HG03159 (cell line): ENCODE results near the gene NISCH.

Source experiments
- ATAC-seq: cut with Tn5 transposase; IDR thresholded peaks from one replicate; pipeline ENCODE4 v1.9.1; 2021; ENCODE audit warnings: mild to moderate bottlenecking, moderate library complexity; ENCODE audit not compliant: unreplicated experiment

The NISCH gene

DNA sequence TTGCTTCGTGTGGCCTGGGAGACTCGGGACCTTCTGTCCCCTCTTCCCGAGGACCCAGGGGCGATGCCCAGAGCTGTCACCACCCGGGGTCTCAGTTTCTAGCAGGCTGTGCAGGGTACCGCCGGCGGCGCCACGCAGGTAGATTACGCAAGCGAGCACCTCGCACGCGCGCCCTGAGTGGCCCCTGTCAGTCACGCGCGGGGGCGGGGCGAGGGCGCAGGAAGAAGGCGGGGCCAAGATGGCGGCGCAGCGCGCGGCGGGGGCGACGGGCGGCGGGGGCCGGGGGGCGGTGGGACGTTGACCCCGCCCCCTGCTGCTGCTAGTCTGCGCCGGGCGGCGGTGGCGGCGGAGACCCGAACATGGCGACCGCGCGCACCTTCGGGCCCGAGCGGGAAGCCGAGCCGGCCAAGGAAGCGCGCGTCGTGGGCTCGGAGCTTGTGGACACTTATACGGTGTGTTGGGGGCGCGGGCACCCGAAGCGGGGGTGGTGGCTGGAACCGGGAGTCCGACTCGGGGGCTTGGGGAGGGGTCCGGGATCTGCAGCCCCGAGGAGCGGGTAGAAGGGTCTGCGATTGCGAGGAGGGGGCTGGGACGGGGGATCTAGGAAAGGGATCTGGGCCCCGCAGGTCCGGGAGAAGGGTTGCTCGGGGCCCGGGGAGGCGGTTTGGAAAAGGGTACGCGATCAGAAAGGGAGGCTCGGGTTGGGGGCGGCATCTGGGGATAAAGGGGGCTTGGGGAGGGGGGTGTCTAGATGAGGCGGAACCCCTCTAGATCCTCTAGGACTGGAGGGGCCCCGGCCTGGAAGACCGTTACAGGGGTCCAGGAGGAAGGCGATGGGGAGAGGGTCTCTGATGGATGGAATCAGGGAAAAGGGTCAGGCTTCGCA lies at the start of gene NISCH:
TSS of gene NISCH (plus strand) at position 322 of the 886 bp plus-strand sequence. CDS start at position 360, 38 bp downstream.
- ATAC-seq: peak; percentile 76

DNA sequence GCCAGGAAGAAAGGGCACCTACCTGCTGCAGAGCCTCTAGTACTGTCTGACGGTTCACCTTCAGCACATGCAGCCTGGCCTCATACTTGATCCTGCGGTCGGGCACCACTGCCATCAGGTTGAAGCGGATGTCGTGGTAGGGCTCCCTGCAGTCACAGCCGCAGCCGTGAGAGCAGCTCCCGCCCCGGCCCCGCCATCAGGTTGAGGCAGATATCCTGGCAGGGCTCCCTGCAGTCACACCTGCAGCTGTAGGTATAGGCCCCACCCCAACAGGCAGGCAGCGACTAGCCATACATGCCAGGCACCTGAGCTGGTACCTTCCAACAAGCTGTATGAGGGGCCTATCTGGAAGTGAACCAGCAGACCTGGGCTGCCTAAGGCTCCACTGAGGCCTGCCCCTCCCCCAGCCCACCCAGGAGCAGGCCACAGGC lies 49.2 kb upstream of the NISCH start:
- ATAC-seq: no peak

DNA sequence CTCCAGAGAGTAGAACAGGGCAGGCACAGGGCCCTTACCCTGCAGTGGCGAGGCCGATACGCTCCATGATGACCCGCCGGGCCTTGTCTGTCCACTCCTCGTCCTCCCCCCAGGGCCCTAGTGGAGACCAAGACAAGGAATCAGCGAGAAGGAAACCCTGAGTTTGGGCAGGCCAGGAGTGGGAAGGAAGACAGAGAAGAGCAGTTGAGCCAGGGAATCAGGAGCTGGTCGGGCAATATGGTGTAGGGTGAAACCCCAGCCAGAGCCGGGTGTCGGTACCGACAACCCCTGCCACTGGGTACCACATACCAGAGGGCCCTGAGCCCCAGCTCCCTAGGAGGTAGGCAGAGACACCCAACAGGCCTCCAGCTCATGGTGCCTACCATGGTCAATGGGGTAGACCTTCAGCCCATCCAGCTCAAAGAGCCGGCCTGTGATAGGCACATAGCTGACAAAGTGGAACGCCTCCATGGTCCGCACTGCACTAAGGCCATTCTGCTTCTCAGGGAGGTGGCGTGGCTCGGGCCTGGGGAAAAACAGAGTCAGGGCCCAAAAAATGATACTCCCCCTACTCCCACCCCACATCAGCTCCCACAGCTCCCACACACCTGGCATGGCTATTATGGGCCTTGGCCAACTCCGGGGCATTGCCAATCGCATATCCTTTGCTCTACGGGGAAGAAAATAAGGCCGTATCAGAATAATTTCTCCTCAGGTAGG lies 48.5 kb upstream of the NISCH start:
- ATAC-seq: no peak

DNA sequence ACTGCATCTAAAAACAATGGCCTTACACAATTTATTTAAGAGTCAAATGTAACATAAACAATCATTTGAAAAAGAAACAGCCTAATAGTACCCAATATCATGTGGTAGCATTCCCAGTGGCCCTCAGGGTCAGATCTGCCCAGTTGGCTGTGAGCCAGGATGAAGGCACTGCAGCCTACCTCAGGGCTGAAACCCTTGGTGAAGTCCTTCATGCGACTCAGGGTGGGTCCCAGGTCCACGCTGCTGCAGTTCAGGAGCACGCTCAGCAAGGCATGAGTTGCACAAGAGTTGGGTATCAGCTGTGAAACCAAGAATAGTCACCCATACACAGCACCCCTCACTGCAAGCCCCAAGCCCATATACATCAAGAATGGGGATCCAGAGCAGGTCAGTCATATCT lies 47.6 kb upstream of the NISCH start:
- no peak for ATAC-seq

DNA sequence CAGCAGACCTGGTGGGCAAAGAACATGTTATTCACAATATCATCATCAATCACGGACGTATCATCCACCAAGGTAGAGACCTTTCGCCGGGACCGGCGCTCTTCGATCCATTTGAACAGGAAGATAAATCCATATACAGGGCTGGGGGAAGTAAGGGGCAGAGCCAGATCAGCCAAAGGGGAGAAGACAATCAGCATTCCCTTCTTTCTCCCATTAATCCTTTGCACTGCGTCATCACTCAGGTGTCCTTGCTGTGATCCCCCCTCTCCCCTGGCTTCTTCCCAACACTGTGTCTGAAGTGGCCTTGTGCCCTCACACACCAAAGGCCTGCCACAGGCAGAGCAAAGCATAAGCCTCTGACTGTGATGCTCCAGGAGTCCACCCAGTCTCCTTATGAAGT lies 46.9 kb upstream of the NISCH start:
- ATAC-seq: no peak

DNA sequence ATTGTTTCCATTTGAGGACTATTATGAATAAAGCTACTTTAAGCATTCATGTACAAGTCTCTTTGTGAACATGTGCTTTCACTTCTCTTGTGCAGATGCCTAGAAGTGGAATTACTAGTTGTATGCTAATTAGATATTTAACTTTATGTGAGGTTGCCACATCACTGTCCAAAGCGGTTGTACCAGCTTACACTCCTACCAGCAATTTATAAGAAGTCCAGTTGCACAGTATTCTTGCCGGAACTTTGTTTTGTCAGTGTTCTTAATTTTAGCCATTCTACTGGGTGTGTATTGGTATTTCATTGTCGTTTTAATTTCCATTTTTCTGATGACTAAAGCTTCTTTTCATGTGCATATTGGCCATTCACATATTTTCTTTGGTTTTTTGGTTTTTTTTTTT lies 39.6 kb upstream of the NISCH start:
- no peak for ATAC-seq

DNA sequence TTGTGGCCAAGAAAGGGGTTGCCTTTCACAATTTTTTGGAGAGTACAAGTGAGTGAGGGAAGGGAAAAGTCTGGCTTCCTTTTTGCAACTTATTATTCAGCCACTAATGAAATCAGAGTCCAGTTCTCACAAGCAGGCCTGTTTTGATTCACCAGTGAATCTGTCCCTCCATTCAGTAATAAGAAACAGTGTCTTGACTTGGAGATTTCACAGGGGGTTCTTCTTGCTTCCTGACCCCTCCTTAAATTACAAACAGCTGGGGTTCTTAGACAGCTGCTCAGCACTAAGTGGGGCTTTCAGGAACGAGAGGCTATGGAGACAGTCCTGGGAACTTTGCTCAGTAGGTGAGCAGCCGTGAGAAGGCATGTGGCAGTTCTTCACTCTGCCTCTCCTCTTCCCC lies 35.0 kb upstream of the NISCH start:
- ATAC-seq: no peak

DNA sequence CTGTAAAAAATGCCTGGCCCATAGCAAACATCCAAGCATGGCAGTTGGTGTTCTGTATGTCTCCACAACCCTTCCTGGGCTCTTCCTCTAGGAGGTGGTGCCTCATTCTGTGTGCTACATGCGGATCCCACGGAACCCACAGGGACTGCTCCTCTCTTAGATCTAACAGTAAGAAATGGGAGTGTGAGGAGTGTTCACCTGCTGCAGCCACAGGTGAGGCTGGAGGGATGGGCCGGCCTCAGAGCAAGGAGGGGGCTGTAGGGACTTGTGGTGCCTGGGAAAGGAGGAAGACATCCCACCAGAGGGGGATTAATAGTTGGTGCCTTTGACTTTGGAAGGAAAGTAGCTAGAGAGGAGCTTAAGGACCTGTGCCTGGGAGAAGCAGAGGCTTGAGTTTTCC lies 32.7 kb upstream of the NISCH start:
- no peak for ATAC-seq

DNA sequence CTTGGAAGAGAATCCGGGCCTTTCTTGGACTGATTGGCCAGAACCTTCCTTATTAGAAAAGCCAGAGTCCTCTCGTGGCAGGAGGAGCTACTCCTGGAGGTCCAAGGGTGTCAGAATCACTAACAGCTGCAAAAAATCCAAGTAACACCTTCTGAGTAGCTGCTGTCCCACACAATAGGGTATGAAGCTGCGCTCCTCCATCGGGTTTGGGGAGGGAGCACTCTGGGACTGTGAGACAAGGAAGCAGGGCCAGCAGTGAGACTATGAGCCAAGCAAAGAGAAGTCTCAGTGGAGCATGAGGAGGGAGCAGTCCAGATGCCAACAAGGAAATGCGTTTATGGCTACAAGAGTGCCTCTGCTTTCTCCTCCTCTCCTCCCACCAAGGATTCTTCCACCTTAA lies 32.2 kb upstream of the NISCH start:
- ATAC-seq: no peak

DNA sequence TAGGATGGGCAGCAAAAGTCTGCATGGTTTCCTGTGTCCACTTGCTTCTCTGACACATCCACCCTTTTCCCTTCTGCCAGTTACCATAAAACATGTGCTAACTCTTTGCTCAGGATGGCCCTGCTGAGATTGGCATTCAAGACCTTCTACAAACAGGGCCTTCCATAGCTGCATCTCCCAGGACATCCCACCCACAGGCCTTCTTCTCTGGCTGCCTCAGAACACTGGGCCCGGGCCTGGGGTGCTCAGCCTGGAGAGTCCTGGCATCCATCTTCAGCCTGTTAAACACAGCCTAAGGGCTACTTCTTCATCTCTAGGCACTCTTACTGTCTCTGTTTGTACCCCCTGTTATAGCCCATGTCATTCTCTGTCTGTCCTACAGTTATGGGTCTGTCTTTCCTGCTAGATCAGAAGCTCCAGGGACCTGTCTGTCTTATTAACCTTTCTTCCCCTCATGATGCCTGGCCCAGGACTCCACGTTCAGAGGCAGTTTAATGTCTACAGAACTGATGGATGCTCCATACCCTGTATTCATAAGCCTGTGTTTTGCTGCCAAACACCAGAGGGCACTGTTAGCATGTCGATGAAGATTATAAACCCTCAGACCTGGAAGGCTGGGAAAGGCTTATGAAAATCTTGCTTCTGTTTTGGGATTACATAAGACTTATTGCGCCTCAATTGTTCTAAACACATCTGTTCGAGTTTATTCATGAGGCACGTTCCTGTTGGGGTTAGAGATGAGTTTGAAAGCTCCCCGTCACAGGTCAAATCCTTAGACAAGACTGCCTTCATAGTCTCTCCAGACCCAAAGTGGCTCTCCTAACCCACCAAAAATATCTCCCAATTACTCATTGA lies 27.0 kb upstream of the NISCH start:
- no peak for ATAC-seq

DNA sequence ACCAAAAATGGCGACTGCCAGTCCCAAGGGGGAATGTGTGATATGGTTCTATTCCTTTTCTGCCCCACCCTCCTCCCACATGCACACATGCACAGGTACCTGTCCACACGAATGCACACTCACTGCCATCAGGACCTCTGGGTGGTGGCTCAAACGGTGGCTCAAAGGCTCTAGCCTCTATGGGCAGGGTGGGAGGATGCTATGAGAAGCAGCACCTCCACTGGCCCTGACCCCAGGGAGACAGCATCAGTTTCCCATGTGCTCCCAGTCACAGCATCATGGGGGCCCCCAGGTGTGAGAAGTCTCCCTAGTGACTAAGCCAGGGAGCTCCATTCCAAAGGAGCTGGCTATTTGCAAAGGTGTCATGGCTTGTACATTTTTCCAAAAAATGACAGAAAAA lies 26.4 kb upstream of the NISCH start:
- ATAC-seq: no peak

DNA sequence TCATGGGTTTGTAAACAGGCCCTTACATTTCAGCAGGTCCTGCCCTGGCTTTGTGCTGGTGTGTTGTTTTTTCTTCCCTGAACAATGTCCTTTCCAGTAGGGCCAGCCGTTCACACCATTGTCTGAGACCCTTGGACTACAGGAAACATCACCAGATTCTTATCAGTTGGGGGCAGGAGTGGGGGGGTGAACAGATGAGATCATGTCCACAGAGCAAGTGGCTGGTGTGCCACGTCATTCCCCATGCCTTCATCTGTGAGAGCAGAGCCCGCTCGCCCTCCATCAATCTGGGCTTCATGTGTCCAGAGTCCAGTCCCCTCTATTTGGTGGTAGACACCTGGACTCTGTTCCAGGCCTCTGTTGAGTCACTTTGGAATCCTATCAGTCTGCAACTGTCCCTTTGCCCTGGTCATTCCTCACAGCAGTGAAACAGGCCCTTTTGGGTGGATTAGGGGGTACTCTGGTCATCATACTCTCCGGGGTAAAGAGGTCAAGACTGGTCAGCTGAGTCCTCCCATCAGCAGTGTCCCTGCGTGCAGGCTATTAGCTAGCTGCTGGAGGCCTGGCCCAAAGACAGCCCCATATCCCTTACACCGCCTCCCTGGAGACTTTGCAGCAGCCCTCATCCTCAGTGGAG lies 25.5 kb upstream of the NISCH start:
- ATAC-seq: no peak

DNA sequence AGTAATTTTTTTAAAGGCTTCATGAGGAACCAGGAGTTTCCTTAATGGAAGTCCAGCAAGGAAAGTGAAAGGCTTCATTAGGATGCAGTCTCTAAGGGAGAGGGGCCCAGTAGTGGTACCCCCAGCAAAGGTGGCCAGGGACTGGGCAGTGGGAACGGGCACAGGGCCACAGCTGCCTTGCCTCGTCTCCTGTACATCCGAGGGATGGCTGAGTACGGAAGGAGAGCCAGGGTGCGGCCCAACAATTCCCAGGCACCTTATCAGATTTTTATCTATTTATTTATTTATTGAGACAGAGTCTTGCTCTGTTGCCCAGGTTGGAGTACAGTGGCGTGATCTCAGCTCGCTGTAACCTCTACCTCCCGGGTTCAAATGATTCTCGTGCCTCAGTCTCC lies 25.0 kb upstream of the NISCH start:
- no peak for ATAC-seq

DNA sequence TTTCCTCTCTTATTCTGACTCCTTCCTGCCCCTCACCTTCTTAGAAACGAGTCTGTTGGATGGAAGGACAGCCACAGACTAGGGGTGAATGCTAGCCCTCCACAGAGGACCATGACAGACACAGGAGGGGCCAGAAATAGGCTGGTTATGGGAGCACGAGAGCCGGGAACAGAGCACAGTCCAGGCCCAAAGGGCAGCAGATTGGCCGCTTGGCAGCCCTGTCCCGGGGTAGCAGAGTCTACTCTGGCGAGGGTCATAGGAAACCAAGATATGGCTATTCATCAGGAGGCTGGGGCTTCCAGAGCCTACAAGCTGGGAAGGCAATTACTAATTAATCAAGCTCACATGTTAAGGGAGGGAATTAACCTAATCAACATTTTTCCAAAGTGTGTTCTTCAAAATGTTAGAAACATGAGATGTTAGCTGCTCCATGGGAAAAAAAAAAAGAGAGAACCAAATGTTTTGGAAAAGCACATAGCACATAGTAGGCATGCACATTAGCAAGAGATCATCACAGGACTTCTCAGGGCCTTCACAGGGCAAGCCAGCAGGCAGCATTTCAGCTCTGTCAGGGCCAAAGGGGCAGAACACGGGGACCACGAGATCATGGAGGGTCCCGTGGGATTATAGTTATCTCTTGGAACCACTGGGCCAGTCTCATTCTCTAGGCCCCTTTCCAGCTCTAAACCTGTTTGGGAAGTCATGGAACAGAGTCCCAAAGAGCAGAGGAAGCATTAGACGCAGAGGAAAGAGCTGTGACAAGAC lies 23.8 kb upstream of the NISCH start:
- ATAC-seq: no peak

DNA sequence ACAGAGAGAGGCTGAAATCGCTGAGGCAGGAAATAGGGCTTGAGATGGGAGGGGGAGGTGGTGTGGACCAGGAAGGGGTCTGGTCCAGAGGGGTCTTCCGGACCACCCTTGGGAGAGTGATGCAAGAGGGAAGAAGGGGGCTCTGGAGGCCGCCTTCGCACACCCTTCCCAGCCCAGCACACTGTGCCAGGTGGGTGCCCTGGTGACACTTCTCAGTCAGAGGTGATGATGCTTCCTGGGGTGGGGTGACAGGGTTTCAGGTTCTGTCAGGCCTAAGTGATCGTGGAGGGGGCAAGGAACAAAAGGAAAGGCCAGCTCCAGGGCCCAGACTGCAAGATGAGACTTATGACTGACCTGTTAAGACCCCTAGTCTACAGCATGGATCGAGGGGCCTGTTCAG lies 23.2 kb upstream of the NISCH start:
- ATAC-seq: no peak

DNA sequence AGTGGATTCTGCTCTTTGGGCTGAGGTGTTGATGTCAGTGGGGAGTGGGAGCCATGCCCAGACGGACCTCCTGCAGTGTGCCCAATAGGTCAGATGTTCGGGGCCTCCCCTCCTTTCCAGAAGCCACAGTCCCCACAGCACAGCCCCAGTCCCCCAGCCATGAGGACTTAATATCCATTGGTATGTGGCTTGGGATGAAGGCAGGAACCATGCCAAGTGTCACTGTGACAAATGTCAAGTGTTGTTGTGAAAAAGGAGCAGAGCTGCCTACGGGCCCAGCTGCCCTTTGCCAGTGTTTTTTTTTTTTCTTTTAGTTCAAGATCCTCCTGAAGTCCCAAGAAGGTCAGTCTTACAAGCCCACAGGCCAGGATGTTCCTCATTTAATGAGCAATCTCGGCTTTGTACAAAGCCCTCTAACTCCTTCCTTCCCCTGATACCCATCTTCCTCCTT lies 22.7 kb upstream of the NISCH start:
- no peak for ATAC-seq

DNA sequence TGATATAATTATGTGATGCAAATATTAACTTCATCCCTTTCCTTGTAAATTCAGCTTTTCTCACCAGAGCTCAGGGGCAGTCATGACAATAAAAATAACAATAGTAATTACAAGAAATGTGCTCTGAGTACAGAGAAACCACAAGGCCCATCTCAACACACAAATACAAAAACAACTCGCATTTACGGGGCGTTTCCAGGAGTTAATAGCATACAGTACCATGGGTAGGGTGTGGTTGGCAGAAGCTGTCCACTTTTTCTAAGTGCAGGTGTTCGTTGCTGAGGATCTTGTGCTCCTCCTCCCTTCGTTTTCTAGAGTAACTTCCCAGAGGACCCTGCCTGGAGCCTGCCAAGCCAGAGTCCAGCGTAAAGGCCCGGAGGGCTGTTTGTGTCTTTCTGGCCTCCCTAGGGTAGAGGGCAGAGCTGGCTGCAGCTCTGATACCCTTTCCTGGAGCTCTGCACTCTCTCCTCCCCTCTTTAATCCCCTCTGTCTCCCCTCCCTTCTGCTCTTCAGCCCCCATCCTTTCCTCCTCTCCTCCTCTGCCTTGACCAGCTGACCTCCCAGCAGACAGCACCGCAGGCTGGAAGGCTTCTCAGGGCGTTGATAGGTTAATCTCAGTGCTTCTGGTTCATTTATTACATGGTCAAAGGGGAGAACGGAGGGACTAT lies 21.9 kb upstream of the NISCH start:
- ATAC-seq: no peak

DNA sequence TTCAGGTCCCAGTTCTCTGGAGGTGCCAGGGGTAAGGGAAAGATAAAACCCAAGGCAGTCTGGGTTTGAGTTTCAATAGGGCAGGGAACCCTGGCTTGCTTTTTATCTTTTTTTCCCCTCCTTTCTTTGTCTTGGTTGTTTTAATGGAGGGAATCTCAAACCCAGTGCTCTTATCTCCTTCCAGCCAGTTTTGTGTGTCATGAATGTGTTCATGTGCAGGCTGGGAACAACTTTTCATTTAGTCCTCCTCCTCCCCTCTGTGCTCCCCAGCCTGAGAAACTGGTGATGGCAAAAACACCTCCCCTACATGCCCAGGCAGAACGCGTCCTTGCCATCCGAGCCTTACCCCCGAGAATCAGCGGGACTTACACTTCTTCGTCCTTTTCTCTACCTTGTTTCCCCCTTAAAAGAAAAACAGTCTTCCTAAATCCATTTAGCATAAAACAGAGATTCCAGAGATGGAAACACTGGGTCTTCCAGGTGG lies 21.4 kb upstream of the NISCH start:
- ATAC-seq: no peak

DNA sequence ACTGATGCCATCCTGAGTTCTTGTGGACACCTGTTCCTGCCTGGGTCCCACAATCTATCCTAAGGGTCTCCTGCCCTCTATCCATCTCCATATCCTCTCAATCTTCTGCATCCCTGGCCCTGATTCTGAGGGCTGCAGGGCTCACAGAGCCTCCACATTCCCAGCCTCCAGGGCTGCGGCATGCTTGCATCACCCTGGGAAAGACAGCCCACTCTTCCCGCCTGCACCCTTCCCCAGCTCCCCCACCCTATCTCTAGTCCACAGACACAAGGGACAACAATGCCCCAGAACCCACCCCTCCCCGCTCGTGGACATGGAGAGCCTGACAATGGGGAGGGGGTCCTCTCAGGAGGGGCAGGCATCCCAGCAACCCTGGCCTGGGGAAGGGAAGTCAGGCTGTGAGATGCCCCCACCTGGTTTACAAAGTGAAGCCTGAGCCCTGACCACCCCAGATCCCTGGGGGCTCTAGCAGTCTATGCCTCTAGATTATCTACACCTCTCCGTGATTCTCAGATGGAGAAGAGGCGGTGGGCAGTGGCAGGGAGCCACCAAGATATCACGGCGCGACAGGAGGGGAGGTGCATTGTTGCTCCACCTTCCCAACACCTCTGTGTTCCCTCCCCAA lies 20.8 kb upstream of the NISCH start:
- ATAC-seq: no peak
